Measurements from ENCODE around the gene NUDT8.
A peak's percentile ranks its signal among the peaks of the same experiment; 100 is the strongest.
"Not testable (repeated sequence)": the region's sequence is repeated elsewhere in the genome, so short reads cannot be mapped to it uniquely, and the experiment has no call there.

The NUDT8 gene

GRCh38 chr11:67642173-67643120, 12.7 kb upstream of the NUDT8 start:
- DNase-seq (ENCODE audit: low read depth, low spot score) = no peak

- DNase-seq (ENCODE audit: low read depth, low spot score) = no peak
Measured at GRCh38 chr11:67641338-67642172, 11.8 kb upstream of the NUDT8 start.

GRCh38 chr11:67640758-67641337, 11.1 kb upstream of the NUDT8 start:
- DNase-seq (ENCODE audit: low read depth, low spot score) = no peak

- DNase-seq (ENCODE audit: low read depth, low spot score) = peak; percentile 58
Measured at GRCh38 chr11:67640021-67640757, 10.5 kb upstream of the NUDT8 start.

GRCh38 chr11:67639438-67639859, 9.7 kb upstream of the NUDT8 start, which contains the start of gene TBX10:
TSS of gene TBX10 (minus strand) at chr11:67639763. CDS start at chr11:67639472, 291 bp downstream.
- no peak for DNase-seq (ENCODE audit: low read depth, low spot score)

- DNase-seq (ENCODE audit: low read depth, low spot score) = no peak
Measured at GRCh38 chr11:67638535-67639437, 9.0 kb upstream of the NUDT8 start.

- not testable (repeated sequence) for DNase-seq (ENCODE audit: low read depth, low spot score)
Measured at GRCh38 chr11:67637441-67637840, 7.7 kb upstream of the NUDT8 start.

GRCh38 chr11:67636962-67637361, 7.2 kb upstream of the NUDT8 start:
- DNase-seq (ENCODE audit: low read depth, low spot score) = no peak

- no peak for DNase-seq (ENCODE audit: low read depth, low spot score)
Measured at GRCh38 chr11:67635231-67635521, 5.4 kb upstream of the NUDT8 start.

- DNase-seq (ENCODE audit: low read depth, low spot score) = no peak
Measured at GRCh38 chr11:67634366-67635230, 4.9 kb upstream of the NUDT8 start.

GRCh38 chr11:67633758-67634365, 4.1 kb upstream of the NUDT8 start:
- DNase-seq (ENCODE audit: low read depth, low spot score) = no peak

- DNase-seq (ENCODE audit: low read depth, low spot score) = no peak
Measured at GRCh38 chr11:67632982-67633755, 3.4 kb upstream of the NUDT8 start.

- DNase-seq (ENCODE audit: low read depth, low spot score) = no peak
Measured at GRCh38 chr11:67632175-67632981, 2.6 kb upstream of the NUDT8 start.

GRCh38 chr11:67631853-67632174, 2.1 kb upstream of the NUDT8 start:
- no peak for DNase-seq (ENCODE audit: low read depth, low spot score)

GRCh38 chr11:67631411-67631810, 1.7 kb upstream of the NUDT8 start:
- DNase-seq (ENCODE audit: low read depth, low spot score) = no peak

GRCh38 chr11:67630943-67631331, 1.2 kb upstream of the NUDT8 start:
- DNase-seq (ENCODE audit: low read depth, low spot score) = no peak

GRCh38 chr11:67630228-67630942, 648 bp upstream of the NUDT8 start:
- DNase-seq (ENCODE audit: low read depth, low spot score) = peak; percentile 99

Data from astrocyte of the hippocampus (primary cell).